CD4-positive, alpha-beta T cell treated with Interleukin-6 at 100 ng/mL for 8 hours (primary cell): ENCODE measurements around the gene CIDEA.
"Not testable (repeated sequence)": the region's sequence is repeated elsewhere in the genome, so short reads cannot be mapped to it uniquely, and the experiment has no call there.

ENCODE experiments used
- DNase-seq: peaks from one replicate; pipeline ENCODE4 v3.0.0-alpha.2; 2020; ENCODE audit warnings: mixed read lengths, low spot score

The CIDEA gene

DNA sequence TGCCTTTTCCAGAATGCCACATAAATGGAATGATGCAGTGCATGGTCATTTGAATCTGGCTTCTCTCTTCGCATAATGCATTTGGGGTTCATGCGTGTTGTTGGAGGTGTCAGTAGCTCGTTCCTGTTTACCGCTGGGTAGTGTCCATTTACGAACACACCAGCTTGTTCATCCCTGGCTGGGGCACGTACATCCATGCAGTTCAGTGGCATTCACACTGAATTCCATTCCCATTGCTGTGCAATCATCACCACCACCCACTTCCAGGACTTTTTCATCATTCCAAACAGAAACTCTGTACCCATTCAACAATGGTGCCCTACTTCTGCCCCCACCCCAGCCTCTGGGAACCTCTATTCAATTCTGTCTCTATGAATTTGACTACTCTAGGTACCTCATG is 14.7 kb upstream of the CIDEA start:
- no peak for DNase-seq

DNA sequence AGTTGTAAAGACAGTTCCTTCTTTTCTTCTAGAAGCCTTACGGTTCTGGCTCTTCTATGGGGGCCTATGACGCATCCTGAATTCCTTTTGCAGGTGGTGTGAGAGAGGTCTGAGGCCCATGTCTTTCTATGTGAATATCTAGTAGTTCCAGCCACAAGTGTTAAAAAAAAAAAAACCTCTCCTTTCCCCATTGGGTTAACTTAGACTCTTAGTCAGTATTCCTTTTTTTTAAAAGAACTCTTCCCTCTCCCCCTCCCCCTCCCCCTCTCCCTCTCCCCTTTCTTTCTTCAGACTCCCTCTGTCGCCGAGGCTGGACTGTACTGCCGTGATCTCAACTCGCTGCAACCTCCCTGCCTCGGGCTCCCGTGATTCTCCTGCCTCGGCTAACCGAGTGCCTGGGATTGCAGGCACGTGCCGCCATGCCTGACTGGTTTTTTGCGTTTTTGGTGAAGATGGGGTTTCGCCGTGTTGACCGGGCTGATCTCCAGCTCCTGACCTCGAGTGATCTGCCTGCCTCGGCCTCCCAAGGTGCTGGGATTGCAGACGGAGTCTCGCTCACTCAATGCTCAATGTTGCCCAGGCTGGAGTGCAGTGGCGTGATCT is 11.4 kb upstream of the CIDEA start:
- no peak for DNase-seq

DNA sequence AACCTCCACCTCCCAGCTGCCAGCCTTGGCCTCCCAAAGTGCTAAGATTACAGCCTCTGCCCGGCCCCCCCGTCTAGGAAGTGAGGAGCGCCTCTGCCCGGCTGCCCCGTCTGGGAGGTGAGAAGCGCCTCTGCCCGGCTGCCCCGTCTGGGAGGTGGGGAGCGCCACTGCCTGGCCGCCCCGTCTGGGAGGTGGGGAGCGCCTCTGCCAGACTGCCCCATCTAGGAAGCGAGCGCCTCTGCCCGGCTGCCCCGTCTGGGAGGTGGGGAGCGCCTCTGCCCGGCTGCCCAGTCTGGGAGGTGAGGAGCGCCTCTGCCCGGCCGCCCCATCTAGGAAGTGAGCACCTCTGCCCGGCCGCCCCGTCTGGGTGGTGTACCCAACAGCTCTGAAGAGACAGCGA is 10.9 kb upstream of the CIDEA start:
- not testable (repeated sequence) for DNase-seq

DNA sequence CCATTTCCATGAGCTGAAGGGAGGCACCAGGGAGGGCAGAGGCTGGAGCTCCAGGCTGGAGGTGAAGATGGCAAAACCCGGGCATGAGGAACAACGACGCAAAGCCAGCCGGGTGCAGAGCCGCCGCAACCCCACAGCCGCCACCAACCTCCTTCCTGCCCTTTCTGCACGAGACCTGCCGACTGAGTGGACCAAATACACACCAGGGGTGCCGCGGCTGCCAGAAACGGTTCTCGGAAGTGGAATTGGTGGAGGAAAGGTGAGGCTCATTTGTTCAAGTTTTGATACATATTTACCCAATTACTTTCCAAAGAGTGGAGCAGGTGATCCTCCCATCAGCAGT is 8.4 kb upstream of the CIDEA start:
- no peak for DNase-seq

DNA sequence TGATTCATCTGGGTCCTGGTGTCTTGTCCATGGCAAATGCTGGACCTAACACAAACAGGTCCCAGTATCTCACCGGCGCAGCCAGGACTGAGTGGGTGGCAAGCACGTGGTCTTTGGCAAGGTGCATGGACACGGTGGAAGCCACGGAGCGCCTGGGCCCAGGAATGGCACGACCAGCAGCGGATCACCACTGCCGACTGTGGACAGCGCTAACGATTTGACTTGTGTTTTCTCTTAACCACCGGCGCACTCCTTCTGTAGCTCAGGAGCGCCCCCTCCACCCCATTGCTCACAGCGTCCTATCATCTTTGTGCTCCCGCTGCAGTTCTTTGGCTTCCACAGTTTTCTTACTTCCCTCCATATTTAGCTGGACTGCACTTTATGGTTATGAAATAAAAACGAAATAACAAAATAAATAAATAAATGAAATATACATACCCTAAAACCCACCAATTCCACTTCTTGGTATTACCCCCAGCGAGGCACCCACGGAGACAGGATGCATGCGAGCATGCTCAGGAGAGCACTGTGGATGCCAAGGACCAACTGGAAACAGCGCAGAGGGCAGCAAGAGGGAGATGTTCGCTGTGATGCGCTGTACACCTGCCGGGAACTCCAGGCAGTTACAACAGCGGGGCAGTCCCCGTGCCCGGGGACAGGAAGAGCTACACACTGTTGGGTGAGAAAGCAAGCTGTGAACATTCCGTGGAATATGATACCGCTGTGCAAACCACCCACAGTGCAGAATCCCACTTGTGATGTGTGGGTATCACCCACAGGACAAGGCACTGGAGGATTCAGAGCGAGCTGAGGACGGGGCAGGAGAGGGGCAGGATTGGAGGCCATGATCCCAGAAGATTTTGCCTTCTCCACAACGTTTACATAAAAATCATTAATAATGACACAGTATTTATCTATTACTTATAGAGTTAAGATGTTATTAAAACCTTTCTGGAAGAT is 7.0 kb upstream of the CIDEA start:
- no peak for DNase-seq

DNA sequence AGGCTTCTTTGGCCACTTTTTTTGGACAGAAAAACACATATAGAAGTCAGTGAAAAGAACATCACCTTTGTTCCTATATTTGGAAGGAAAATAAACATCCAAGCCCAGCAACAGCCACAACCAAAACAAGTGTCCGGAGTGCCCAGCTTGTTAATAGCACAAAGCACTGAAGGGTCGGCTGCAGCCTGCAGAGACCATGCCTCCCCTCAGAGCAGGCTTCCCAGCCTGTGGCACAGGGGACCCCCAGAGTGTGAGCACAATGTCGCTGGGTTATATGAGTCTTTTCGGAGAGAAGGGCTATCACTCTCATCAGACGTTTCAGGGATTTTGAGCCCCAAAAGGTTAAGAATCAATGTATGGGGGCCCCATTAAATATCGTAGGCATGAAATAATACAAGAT is 6.2 kb upstream of the CIDEA start:
- no peak for DNase-seq

DNA sequence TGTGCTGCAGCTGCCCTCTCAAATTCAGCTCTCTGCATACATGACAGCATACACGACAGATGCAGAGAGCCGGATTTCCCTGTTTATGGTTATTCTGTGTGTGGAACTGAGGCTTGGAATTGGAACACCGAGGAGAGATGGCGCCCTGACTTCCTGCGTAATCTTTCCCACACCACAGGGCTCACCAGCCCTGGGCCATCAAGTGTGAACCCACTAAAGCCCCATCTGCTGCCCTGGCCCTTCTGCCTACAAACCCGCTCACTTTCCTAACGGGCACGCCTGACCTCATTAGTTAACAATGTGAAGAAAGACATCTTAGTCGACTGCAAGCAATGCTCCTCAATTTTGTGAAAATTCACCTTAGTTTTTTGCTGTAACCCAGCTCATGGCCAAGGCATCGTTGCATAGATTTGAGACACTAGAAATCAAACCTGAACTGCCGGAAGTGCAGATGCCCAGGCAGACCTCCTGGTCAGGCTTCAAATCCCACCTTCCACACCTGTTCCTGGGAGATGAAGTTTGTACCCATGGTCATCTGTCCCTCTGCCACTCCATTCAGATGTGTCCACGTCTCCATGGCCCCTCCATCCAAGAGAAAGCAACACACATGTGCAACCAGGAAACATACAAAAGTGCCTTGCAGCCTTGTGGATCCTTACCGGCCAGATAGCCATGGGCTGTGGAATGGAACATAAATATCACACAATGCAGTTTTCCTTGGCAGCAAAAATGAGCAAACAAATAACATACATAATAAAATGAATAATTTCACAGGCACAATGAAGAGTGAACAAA is 5.0 kb upstream of the CIDEA start:
- no peak for DNase-seq

DNA sequence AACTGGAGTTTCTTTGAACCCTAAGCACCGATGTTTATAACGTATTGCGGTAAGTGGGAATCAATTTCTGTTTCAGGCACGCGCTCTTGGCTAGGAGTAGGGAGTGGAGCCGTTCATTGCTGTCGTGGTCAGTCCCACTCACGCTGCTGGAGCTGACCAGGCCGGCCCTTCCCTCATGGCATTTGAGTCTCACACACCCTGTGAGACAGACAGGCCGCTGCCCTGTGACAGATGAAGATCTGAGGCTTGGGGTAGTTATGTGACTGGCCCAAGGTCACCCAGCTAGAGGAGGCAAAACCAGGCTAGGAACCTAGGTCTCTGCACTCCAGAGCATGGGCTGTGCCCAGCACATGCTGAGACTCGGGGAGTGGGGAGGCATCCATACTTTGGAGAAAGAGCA is 2.9 kb upstream of the CIDEA start:
- no peak for DNase-seq

DNA sequence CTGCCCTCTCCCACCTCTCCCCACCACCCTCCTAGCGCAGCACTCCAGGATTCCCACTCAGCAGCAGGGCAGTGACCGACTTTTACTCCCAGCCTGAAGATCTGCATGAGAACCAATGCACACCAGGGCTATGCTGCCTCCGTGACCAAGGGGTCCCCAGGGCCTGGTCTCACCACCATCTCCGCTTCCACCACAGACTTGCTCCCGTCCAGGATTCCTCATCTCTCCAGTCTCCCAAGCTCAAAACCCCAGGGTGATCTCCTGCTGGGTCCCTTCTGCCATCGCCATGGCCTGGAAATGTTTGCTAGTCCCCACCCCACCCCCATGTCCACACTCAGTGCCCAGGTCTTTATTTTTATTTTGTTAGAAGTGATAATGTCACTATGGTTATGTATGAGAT is 2.1 kb upstream of the CIDEA start:
- no peak for DNase-seq

DNA sequence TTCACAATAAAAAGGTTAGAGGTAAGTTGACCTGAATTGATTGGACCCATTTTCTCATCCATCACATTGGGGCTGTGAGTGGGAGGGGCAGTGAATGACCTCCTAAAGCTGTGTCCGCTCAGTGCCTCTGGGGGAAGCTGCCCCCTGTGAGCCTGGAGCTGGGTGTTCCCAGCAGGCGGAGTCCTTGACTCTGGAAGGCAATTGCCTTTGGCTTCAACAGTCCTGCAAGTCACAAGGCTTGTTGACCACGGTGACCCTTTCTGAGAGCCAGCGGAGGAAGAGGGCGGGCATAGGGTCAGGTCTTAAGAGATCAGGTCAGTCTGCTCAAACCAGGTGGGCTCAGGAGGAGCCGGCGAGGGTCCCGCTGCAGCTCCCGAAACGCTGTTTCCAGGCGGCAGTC is 1.1 kb upstream of the CIDEA start:
- DNase-seq: no peak

DNA sequence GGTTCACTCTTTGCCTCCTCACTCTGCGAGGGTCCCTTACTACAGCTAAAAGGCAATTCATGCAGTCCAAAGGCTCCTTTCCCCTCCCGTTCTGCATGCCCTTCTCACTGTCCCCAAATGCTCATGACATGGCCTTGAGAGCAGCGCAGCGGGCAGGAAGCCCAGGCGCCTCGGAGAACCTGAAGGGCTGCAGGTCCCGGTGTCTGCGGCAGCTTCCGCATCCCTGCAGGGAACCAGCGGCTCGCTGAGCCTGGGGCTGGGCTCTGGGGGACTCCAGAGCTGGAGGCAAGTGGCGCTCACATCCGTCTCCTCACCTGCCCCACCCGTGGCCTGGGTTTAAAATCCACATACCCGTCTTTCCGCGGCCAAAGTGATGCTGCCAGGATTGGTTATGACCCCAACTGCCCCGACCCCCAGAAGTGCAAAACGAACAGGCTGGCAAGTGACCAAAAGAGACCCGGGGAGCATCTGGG is 462 bp upstream of the CIDEA start:
- no peak for DNase-seq

DNA sequence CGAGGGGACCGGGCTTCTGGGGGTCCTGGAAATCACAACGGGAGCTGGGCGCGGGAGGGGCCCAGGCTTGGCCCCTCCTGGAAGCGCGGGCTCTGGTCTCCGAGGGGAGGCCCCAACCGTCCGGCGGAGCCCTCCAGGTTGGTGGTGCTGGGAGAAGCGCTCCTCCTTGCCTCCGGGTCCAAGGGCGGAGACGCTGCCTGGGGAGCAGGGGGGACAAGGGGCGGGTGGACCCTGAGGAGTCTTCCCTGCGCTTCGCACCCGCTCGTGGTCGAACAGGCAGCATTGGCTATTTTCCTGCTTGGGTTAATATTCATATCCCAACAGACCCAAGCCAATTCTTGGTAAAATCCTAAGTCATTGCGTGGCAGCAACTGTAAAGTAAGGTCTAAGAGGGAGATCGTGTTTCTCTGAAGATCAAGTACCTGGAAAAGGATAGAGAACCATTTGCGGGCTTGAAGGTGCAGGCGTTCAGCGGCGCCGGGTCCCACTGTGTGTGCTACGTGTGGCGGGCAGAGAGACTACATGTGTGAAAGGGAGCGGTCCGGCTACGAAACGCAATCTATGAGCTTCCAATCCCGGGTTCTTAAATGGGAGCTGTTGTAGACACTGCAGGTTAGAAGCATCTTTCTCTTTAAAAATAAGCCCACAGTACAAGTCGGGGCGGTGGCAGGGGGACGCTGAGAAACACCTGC is 805 bp downstream of the CIDEA start:
- no peak for DNase-seq

DNA sequence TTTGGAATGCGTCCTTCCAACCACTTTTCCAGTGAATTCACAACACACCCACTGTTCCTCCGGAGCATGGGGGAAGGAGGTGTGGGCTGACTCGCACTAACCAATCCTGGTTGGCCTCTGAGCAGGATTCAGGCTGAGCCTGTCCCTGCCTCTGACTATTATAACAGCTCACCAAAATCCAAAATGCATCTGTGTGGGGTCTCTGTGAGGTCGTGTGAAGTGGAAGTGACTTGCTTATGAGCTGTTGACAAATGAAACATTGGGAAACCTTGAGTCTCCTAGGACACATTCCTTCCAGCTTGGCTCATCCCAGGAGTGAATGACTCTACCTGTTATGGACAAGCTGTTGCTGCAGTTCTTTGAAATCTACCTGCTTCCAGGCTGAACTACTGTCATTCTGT is 1.5 kb downstream of the CIDEA start:
- DNase-seq: no peak

DNA sequence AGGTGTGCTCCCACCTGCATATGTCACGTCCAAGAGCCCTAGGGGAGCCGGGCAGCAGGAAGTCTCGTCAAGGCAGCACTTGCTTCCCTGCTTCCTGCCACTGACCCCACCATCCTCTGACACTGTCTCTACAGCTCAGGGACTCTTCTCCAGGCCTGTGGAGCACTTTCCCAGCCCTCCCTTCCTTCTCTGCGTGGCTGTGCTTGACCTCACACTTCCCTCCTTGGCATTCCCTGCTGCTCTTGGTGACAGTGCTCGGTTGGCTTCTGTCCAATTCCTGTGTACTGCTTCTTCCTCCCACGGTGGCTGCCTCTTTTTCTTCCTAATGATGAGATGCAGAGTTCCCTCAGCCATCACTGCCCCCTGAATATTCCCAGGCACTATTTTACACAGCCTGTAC is 2.8 kb downstream of the CIDEA start:
- DNase-seq: no peak

DNA sequence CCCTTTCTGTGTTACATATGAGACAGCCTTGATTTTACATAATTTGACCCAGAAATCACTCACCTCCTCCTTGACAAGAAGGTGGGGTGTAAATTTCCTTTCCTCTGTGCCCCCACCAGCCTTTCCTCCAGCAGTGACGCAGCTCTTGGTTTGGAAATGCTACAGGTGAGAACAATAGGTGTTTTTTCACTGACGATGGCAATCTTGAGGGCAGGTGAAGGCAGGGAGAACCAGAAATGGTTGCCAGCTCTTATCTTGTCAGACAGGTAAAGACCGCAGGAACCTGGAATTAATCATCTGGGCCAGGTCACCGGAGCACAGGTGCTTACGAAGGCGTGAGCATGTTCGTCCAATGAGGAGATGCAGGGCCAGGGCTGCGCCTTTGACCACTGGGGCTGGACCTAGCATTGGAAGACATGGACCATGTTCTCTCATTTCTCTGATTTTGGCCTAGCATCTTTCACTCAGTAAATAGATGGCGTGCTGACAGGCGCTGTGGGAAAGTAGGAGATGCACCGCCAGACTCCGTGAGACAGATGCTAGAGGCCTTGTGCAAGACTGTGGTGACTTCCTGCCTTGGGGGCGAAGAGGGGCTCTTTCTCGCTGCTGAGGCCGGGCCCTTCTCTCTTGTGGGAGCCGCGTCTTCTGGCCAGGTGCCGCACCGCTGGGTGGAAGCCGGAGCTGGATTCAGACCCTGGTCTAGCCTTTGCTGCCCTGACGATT is 4.0 kb downstream of the CIDEA start:
- DNase-seq: no peak

DNA sequence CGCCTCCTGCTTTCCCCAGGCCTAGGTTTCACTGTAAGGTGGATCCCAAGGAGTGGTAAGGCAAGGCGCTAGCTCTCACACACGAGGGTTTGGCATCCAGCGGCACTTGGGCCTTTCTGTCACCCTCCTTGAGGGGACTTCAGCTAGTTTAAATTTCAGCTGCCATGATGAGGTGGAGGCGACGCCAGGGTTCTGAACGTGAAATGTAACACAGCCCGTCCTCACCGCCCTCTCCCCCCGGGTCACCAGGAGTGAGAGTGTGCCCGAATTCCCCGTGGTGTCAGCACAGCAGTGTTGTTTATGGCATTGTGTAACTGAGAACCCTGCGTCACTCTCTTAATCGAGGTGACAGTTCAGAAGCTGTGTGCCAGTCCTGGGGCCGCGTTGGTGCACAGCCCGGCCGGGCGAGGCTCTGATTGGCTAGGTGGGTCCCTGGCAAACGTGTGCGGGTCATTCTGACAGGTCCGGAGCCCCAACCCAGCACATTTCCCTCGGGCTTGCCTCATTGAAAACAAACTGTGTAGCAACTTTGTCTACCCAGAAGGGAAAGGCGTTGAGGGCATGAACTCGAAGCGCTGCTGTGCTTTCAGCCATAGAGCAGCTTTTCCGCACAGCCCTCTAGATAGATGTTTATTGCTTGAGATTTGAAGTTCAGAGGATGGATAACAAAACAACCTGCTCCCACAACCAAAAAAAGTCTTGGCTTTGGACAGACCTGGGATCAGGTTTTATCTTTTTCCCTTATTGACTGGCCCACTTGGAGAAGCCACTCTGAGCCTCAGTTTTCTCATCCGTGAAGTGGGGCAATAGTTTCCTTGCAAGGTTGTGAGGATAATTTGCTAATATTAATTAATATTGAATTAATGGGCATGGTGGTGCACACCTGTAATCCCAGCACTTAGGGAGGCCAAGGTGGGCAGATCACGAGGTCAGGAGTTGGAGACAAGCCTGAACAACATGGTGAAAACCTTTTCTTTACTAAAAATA is 4.9 kb downstream of the CIDEA start:
- no peak for DNase-seq

DNA sequence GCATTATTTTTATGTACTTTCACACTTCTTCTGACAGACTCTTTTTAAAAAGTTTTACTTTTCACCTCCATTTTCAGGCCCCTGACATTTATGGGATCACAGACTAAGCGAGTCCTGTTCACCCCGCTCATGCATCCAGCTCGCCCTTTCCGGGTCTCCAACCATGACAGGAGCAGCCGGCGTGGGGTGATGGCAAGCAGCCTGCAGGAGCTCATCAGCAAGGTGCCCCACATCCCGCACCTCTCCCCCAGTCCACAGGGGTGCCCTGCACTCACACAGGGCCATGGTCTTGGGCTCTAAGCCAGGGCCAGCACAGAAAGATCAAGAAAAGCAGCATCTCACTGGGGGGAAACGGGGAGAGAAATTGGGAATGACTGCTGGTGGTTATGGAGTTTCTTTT is 8.6 kb downstream of the CIDEA start:
- no peak for DNase-seq

DNA sequence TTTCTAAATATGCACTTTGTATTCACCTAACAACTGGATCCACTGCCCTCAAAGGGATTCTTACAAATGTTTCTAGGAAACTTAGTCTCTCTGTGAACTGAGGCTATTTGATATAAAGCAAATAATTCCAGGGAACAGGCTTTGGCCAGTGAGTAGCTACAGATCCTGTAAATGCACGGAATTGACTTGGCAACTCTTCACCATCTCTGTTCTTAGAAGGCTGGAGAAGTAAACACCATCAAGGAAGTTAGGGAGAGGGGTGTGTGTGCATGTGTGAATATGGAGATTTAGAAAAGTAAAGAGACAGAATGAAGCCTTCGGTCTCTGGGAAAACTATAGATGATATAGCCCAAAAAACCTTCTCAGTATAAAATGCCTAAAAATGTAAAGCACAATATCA is 10.7 kb downstream of the CIDEA start:
- no peak for DNase-seq

DNA sequence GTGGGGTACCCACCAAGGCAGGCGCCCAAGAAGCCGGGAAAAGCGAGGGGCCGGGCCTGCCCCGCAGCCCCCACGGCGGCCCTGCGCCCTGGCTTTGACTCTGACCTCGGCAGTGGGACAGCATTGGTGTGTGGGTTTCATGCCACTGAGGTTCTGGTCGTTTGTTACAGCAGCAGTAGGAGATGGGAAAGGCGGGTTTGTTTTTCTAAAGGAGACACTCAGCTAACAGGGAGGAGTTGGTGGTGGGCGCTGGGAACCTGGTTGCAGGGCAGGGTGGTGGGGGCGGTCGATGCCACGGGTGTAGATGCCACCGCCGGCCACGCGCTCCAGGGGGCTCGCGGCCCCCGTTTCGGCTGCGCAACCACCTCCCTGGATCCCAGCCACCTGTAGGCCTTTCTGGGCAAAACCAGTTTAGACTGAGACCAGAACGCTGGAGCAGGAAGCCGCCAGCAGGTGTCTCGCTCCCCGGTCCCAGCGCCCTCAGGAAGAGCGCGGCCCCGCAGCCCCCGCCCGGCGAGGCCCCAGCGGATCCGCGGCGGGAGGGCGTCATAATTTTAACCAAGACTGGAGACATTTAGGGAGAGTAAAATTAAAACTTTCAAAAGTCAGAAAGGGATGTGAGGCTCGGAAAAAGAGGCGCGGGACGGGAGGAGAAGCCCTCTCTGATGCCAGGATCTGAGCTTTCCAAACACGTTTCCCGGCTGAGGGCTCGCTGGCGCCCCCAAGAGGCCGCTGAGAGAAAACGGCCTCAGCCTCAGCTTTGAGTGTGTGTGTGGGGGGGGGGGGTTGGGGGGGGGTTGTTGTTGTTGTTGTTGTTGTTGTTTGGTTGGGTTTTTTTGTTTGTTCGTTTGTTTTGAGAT is 17.4 kb downstream of the CIDEA start:
- DNase-seq: peak; percentile 19
